Spleen (tissue), 7 donors: ENCODE results near the gene HOMER1.

Experiments used
- CTCF ChIP-seq, 11 experiments: fragments of 200-600 bp in 7 of 11; fragments of 450-650 bp in 4 of 11; sonication (generic) in 4 of 11; IDR thresholded peaks in 8 of 11; conservative IDR thresholded peaks in 3 of 11; 1 replicate in 7 of 11; 2 replicates in 4 of 11; pipeline versions ENCODE4 v1.4.0 to v1.8.0; 2016 to 2021; ENCODE audit warnings: antibody characterized with exemption in 11 of 11, inconsistent platforms in 4 of 11, mild to moderate bottlenecking in 1 of 11
- POLR2A ChIP-seq, 3 donors: fragments of 450-650 bp; IDR thresholded peaks; one replicate each; pipeline ENCODE4 v1.5.1; 2017; ENCODE audit warnings: antibody characterized with exemption in 3 of 3, mild to moderate bottlenecking in 1 of 3
- donor health status: DM: no; HTN: no; CAD: no; lungs with moderate emphysema.
- donor health status: DM: no; HTN: no; CAD: no.
- donor health status: DM: no; HTN: no; CAD: no.

- TF ChIP-seq CTCF (IDR thresholded peaks at IDR 0.05 in 8 of 11, conservative IDR thresholded peaks at IDR 0.05 in 3 of 11): no peak
- TF ChIP-seq POLR2A (IDR thresholded peaks at IDR 0.05): no peak
Measured at GRCh38 chr5:79349881-79350280, 164.1 kb downstream of the HOMER1 start.
